NCI-H460 (cell line): ENCODE data around the gene BMPR1A. TPM values are rescaled to one million over a fixed set of nuclear protein-coding genes. Genes with fewer than 3 reads are reported as not detected.
"Not testable (repeated sequence)": the region's sequence is repeated elsewhere in the genome, so short reads cannot be mapped to it uniquely, and the experiment has no call there.

Source experiments
- DNase-seq: peaks from one replicate; pipeline ENCODE4 v3.0.0-alpha.2; 2016; ENCODE audit warnings: low read depth; ENCODE audit errors: extremely low read depth
- total RNA-seq: library from RNA; depleted of rRNA; stranded (reverse); fragments of >200 nt; shearing (Covaris generic); gene quantifications from 2 replicates; pipeline ENCODE4 v1.2.3, GENCODE V29; 2014

BMPR1A gene
- total RNA-seq, 1 experiment from 2014 or later = 31.6 TPM

- no peak for DNase-seq
These were observed 176.3 kb downstream of the BMPR1A start for GRCh38 chr10:86932674-86933073.

GRCh38 chr10:86934162-86934711 is 177.8 kb downstream of the BMPR1A start:
- not testable (repeated sequence) for DNase-seq

GRCh38 chr10:86936661-86937501 is 180.5 kb downstream of the BMPR1A start:
- no peak for DNase-seq

DNA sequence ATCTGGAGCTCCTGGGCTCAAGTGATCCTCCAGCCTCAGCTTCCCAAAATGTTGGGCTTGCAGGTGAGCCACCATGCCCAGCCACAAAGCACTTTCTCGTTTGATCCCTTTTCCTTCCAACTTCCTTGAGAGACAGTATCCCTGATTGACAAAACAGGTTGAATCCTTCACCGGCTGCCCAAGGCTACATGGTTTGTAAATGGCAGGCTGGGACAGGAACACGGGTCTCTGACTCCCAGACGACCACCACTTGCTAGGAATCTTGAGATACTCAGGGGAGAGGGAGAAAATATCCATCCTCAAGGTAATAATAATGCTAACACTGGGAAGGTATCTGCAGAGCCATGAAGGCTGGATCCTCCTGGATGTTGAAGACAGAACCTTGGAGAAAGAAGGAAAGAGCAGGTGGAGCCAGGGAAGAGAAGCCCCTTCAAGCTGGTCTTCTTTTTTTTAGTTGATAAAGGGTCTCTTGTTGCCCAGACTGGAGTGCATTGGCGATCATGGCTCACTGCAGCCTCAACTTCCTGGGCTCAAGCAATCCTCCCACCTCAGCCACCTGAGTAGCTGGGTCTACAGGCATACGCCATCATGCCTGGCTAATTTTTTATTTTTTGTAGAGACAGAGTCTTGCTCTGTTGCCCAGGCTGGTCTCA is 181.2 kb downstream of the BMPR1A start:
- DNase-seq = no peak

DNA sequence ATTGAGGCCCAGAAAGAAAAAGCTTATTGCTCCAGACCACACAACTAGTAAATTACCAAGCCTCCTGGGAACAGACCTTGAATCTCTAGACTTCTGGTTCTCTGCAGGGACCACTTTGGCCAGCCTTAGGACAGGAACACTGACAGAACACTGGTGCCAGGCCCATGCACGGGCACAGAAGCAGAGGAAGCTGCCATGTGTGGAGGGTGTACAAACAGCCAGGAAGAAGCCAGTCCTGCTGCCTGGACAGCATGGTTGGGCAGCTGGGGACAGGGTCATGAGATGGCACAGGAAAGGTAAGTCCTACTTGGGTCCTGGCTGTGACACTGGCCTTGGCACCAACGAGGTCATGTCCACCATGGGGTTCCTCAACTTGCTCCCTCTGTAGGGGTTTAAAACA is 181.8 kb downstream of the BMPR1A start:
- no peak for DNase-seq

GRCh38 chr10:86940076-86940475 is 183.7 kb downstream of the BMPR1A start:
- DNase-seq = not testable (repeated sequence)

- DNase-seq = no peak
These were observed 184.3 kb downstream of the BMPR1A start for GRCh38 chr10:86940677-86941076.

GRCh38 chr10:86941426-86941825 is 185.0 kb downstream of the BMPR1A start:
- DNase-seq = no peak

DNA sequence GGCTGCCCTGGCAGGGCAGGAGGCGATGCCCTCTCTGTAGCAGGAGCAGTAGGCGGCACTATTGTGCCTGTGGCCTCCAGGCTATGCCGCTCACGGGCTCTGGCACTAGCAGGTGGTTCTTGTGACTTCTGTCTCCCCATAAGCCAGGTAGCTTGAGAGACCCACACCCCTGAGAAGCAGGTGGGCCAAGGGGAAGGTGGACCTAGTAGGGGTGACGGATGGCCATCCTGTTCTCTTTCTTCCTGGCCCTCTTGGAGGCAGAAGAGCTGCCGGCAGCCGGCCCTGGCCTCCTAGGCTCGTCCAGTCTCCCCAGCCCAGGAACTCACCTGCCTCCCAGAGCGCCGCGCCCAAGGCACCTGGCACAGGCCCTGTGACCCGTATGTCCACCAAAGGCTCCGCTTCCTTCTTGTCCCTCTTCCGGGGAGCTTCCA is 185.6 kb downstream of the BMPR1A start:
- DNase-seq = no peak

DNA sequence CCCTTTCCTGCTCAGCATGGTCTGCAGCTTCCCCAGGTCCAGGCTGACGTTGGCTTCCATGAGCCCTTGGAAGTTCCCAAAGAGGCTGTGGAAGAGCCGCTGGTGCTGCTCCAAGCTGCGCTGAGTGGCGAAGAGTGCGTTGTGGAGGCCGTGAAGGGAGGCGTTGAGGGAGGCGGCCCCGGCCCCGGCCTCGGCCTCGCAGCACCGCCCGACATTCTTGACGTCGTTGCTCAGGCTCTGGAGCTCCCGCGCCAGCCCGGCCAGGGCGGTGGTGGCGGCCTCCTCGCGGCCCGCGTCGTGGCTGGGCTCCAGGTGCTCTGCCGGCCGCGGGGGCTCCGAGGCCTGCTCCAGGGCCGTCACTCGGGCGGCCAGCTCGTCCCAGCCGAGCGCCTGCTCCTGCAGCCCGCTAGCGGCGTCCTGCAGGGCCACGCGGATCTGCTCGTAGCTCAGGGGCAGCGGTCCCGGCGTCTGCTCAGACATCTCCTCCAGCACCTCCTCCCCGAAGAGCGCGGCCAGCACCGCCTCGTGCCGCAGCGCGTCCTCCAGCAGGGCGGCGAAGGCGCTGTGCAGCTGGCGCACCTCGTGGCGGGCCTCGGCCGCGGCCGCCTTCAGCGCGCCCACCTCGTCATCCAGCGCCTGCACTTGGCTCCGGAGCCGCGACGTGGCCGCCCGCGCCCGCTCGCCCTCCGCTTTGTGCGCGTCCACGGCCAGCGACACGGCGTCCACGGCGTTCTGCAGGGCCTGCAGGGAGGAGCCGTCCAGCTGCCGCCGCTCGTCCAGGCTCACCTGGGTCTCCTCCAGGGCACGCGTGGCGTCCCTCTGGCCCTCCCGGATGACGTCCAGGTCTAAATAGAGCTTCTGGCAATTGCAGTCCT is 186.3 kb downstream of the BMPR1A start:
- DNase-seq = no peak

DNA sequence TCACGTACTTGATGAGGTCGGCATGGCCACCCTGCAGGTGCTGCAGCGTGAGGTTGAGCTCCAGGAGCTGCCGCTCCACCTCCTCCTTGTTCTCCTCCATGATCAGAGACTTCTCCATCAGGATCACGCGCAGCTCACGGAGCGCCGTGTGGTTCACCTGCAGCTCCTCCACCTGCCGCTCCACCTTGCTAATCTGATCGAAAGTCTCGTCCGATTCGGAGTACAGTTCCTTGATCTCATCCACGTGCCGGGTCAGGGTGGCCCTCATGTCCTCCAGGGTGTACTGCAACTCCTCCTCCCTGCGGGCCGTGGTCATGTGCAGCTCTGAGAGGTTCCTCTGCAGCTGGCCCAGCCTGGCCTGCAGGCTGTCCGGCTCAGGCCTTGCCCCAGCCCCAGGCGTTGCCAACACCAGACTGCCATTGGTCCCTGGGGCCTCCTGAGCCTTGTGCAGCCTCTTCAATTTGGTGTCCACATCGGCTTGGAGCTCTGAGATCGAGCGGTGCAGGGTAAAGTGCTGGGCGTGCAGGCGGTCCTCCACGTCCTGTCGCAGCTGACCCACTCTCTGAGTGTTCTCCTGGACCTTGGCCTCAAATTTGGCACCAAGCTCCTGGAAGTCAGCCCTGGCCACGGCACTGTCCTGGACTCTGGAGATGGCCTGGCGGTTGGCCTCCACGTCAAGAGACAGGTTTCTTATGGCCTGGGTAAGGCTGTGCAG is 187.1 kb downstream of the BMPR1A start:
- no peak for DNase-seq

DNA sequence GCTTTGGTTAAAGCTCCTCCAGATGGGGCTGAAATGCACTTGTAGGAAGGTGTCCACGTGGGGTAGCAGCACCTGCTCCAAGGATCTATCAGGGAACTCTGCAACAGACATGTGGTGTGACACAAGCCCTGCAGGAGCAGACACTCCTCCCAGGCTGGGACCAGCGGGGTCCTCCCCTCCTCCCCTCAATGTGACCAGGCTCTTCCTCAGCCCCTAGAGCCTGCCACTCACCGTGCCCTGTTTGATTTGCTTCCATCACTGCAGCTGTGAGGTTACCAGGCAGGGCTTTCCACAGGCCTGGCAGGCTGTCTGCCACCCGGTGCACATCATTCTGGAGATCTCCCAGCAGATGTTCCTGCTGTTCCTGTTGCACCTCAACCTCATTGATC is 187.6 kb downstream of the BMPR1A start:
- DNase-seq = no peak

DNA sequence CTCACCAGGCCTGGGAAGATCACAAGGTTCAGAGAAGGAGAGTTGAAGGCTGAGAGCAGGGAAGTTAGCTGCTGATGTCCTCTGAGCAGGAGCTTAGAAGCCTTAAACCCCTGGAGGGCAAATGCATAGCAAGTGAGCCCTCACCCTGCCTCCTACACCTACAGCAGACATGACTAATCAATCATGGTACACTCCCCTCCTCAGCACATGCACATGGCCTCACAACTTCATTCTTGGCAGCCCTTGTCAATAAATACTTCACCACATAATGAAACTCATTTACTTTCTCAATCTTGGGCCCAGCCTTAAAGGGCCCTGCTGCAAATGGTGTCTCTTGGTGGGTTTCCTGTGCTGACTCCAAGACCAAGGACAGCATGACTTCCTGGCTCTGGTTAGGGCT is 188.1 kb downstream of the BMPR1A start:
- no peak for DNase-seq

DNA sequence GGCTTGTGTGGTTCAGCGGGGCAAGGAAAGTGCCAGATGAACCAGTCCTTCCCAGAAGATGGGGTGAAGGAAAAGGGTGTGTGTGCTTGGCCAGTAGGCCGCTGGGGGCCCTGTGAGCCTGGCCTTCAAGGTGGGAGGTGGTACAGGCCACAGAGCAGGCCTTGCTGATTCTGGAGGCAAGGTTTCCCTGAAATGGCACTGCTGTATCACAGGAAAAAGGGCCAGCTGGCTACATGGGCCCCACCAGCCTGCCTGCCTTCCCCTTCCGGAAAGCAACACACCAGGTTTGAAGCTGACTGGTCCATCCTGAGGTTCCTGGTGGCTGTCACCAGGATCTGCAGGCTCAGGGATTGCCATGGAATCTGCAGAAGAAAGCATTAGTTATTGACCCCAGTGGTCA is 188.5 kb downstream of the BMPR1A start:
- no peak for DNase-seq

DNA sequence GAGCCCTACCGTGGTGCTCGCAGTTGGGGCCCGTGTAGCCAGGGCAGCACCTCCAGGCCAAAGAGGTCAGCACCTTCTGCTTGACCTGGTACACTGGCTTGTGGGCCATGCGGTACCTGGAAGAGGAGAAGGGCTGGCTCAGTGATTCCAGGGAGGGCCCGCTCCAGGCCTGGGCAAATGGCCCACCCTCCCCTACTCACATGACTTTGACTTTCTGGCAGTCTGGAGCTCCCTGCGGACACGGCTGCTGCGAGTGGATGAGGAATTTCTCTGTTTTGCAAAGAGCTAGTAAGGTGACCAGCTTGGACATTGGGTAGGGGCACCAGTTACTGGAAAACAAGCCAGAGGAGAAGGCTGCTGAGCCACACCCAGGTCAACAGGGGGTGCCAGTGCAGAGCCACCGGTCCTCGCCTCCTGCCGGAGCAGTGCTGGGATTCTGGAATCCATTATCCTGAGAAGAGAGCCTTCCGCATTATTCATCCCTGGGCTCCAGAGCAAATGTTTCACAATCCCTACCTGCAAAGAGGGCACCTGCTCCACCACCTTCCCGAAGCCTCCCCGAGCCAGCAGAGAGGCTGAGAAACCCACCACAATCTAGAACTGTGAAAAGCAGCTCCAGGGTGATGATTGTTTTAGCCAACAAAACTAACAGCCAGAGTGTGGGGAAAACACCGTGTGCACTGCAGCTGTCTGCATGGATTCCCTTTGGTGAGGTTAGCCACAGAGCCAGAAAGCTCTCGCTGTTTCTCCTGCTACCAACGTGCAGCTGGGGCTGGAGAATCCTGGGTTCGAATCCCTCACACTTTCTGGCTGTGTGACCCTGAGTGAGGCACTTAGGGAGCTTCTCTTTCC is 189.2 kb downstream of the BMPR1A start:
- DNase-seq = no peak

DNA sequence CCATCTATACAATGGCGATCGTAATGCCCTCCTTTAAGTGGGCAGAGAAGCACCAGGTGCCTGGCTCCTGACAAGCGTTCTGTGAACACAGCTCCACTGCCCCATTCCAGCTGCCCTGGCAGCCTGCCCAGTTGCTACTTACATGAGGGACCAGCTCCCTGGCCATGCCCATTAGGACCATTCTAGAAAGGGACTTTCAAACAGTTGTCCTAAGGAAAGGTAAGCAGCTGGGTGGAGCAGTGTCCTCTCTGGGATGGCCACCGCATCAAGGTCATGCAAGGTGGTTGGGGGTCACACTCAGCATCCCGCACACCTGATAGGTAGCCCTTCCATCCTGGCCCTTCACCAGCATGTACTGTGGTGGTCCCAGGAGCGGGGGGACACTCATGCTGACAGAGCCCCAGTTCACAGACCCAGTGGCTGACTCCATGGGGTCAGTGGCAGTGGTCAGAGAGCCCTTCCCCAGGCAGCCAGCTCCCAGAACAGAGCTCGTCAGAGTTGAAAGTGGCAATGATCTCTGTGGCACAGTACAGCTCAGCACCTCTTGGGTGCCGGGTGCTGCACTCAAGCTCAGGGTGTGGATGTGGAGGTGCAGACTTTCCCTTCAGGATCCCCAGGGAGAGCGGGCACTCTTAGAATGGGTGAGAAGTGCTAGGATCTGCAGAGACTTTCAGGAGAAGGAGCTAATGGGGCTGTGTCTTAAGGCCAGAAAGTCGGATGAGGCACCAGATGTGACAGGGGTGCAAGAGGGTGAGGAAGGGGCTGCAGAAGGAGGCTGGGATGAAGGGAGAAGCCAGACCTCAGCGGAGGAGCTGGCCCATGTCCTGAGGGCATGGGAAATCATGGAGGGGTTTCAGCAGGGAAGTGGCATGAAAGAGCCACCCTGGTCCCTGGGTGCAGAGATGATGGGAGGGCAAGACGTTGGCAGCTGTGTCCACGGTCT is 190.1 kb downstream of the BMPR1A start:
- no peak for DNase-seq

DNA sequence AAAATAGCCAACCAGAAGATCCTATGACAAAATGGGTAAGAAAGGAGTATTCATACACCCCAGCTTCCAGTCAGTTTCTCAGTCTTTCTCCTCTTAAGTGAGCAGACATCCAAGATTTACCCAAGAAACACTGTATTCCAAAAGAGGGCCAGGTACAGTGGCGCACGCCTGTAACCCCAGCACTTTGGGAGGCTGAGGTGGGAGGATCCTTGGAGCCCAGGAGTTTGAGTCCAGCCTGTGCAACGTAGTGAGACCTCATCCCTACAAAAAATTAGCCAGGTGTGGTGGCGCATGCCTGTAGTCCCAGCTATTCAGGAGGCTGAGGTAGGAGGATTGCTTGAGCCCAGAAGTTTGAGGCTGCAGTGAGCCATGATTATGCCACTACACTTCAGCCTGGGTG is 191.4 kb downstream of the BMPR1A start:
- not testable (repeated sequence) for DNase-seq

DNA sequence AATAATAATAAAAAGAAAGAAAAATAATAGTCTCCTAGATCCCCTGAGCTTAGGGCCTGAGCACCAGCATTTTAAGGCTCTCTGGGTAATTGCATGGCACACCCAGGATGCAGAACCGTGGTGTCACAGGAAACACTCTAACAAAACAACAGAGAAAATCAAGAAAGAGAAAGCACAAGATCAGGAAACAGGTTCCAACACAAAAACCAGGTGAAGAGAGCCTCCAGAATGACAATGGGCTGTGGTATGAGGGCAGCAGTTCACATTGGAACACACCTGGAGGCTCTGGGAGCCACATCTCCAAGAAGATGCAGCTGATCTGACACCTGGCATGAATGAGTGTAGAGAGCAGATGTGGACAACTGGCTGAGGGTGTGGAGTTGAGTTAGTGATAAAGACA is 193.9 kb downstream of the BMPR1A start:
- DNase-seq = no peak
